ENCODE results near the gene TMEM52. TPM values are rescaled to one million over a fixed set of nuclear protein-coding genes. Genes with fewer than 3 reads are reported as not detected.

The TMEM52 gene
- total RNA-seq, 1 experiment from 2014 or later = 4.1 TPM

DNA sequence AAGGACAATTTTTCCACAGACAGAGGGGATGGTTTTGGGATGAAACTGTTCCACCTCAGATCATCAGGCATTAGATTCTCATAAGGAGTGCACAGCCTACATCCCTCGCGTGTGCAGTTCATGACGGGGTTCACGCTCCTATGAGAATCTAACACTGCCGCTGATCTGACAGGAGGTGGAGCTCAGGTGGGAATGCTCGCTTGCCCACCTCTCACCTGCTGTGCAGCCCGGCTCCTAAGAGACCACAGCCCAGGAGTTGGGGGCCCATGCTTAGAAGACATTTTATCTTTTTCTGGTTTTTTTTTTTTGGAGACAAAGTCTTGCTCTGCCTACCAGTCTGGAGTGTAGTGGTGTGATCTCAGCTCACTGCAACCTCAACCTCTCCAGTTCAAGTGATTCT is 44.2 kb downstream of the TMEM52 start:
- Histone ChIP-seq H3K9me3 (ENCODE audit: low read depth, low read length, poor library complexity, severe bottlenecking) (no peaks in the 10 kb centered on the region), H3K27ac (ENCODE audit: low read depth, low read length, poor library complexity, severe bottlenecking) (no peak overlapping the region), H3K4me3 (ENCODE audit: low read depth, low read length, poor library complexity, severe bottlenecking) (no peak overlapping the region), H3K27me3 (replicated peaks; ENCODE audit: insufficient read depth, low read depth, low read length, poor library complexity) (no peaks in the 10 kb centered on the region), H3K4me1 (ENCODE audit: insufficient read depth, low read length, poor library complexity, severe bottlenecking) (no peaks in the 10 kb centered on the region), H3K36me3 (ENCODE audit: insufficient read depth, low read length, poor library complexity, severe bottlenecking) (peaks cover 26% of the 10 kb centered on the region)
- POLR2A ChIA-PET (ENCODE audit: low non-redundant PET) = no interaction called here
- no TSS peak for BruUV-seq (replicated peaks)
- no peak for TF ChIP-seq EZH2 (IDR thresholded peaks at IDR 0.05; ENCODE audit: borderline replicate concordance, low read depth, low read length, poor library complexity, severe bottlenecking)
- TF ChIP-seq, protein P1, sequence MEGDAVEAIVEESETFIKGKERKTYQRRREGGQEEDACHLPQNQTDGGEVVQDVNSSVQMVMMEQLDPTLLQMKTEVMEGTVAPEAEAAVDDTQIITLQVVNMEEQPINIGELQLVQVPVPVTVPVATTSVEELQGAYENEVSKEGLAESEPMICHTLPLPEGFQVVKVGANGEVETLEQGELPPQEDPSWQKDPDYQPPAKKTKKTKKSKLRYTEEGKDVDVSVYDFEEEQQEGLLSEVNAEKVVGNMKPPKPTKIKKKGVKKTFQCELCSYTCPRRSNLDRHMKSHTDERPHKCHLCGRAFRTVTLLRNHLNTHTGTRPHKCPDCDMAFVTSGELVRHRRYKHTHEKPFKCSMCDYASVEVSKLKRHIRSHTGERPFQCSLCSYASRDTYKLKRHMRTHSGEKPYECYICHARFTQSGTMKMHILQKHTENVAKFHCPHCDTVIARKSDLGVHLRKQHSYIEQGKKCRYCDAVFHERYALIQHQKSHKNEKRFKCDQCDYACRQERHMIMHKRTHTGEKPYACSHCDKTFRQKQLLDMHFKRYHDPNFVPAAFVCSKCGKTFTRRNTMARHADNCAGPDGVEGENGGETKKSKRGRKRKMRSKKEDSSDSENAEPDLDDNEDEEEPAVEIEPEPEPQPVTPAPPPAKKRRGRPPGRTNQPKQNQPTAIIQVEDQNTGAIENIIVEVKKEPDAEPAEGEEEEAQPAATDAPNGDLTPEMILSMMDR (conservative IDR thresholded peaks at IDR 0.05; ENCODE audit: low read depth, low read length) = no peak
- CTCF ChIA-PET = no interaction called here
- intact Hi-C loops (cut with micrococcal nuclease; ENCODE audit: unreplicated experiment) = no loop called here
- no peak for DNase-seq (ENCODE audit: low spot score)

GRCh38 chr1:1873186-1873585 is 45.9 kb downstream of the TMEM52 start:
- Histone ChIP-seq H3K4me3 (ENCODE audit: low read depth, low read length, poor library complexity, severe bottlenecking) (no peak overlapping the region), H3K27ac (ENCODE audit: low read depth, low read length, poor library complexity, severe bottlenecking) (no peak overlapping the region), H3K4me1 (ENCODE audit: insufficient read depth, low read length, poor library complexity, severe bottlenecking) (no peaks in the 10 kb centered on the region), H3K27me3 (replicated peaks; ENCODE audit: insufficient read depth, low read depth, low read length, poor library complexity) (no peaks in the 10 kb centered on the region), H3K9me3 (ENCODE audit: low read depth, low read length, poor library complexity, severe bottlenecking) (no peaks in the 10 kb centered on the region), H3K36me3 (ENCODE audit: insufficient read depth, low read length, poor library complexity, severe bottlenecking) (peaks cover 29% of the 10 kb centered on the region)
- no peak for DNase-seq (ENCODE audit: low spot score)
- no peak for TF ChIP-seq EZH2 (IDR thresholded peaks at IDR 0.05; ENCODE audit: borderline replicate concordance, low read depth, low read length, poor library complexity, severe bottlenecking)
- TF ChIP-seq, protein P1 (conservative IDR thresholded peaks at IDR 0.05; ENCODE audit: low read depth, low read length) = no peak
- ChIA-PET CTCF (no interaction called here), POLR2A (ENCODE audit: low non-redundant PET) (no interaction called here)
- no TSS peak for BruUV-seq (replicated peaks)
- intact Hi-C loops (cut with micrococcal nuclease; ENCODE audit: unreplicated experiment) = no loop called here

GRCh38 chr1:1872329-1872994 is 46.6 kb downstream of the TMEM52 start:
- CTCF ChIA-PET = no interaction called here
- no peaks in the 10 kb centered on the region for H3K27me3 ChIP-seq (replicated peaks; ENCODE audit: insufficient read depth, low read depth, low read length, poor library complexity)
- no peaks in the 10 kb centered on the region for H3K9me3 ChIP-seq (ENCODE audit: low read depth, low read length, poor library complexity, severe bottlenecking)
- intact Hi-C loops (cut with micrococcal nuclease; ENCODE audit: unreplicated experiment) = no loop called here
- no peak for DNase-seq (ENCODE audit: low spot score)
- H3K27ac ChIP-seq (ENCODE audit: low read depth, low read length, poor library complexity, severe bottlenecking) = no peak overlapping the region
- no peaks in the 10 kb centered on the region for H3K4me1 ChIP-seq (ENCODE audit: insufficient read depth, low read length, poor library complexity, severe bottlenecking)
- POLR2A ChIA-PET (ENCODE audit: low non-redundant PET) = no interaction called here
- TF ChIP-seq EZH2 (IDR thresholded peaks at IDR 0.05; ENCODE audit: borderline replicate concordance, low read depth, low read length, poor library complexity, severe bottlenecking) = no peak
- TF ChIP-seq, protein P1 (conservative IDR thresholded peaks at IDR 0.05; ENCODE audit: low read depth, low read length) = no peak
- BruUV-seq (replicated peaks) = no TSS peak
- H3K36me3 ChIP-seq (ENCODE audit: insufficient read depth, low read length, poor library complexity, severe bottlenecking) = peaks cover 29% of the 10 kb centered on the region
- H3K4me3 ChIP-seq (ENCODE audit: low read depth, low read length, poor library complexity, severe bottlenecking) = no peak overlapping the region

Data from A673 (cell line).